HepG2 (cell line): ENCODE measurements around the gene KCTD13. TPM values are rescaled to one million over a fixed set of nuclear protein-coding genes. Genes with fewer than 3 reads are reported as not detected.

Source experiments
- CBX1 ChIP-seq: IDR thresholded peaks from one replicate; pipeline ENCODE4 v1.6.1; 2016; ENCODE audit warnings: antibody characterized with exemption, low read depth
- CEBPZ ChIP-seq: IDR thresholded peaks from 2 replicates; pipeline ENCODE4 v1.6.1; 2012; ENCODE audit warnings: low read length, improper control_type of control experiment
- CENPBD1 ChIP-seq: sonication (generic); formaldehyde crosslinking; IDR thresholded peaks from 2 replicates; pipeline ENCODE4 v1.8.0; 2022; ENCODE audit warnings: missing genetic modification reagents, low read depth, mild to moderate bottlenecking, borderline replicate concordance
- DNMT1 ChIP-seq: sonication (generic); formaldehyde crosslinking; IDR thresholded peaks from 2 replicates; pipeline ENCODE4 v1.5.1; 2020; ENCODE audit warnings: mild to moderate bottlenecking, missing genetic modification reagents
- MED13 ChIP-seq: sonication (generic); formaldehyde crosslinking; IDR thresholded peaks from 2 replicates; pipeline ENCODE4 v1.5.0; 2020; ENCODE audit warnings: missing genetic modification reagents
- MXD1 ChIP-seq: sonication (generic); formaldehyde crosslinking; IDR thresholded peaks from 2 replicates; pipeline ENCODE4 v1.4.0; 2020; ENCODE audit warnings: mild to moderate bottlenecking, missing genetic modification reagents
- NBN ChIP-seq: fragments of 450-650 bp; conservative IDR thresholded peaks from 2 replicates; pipeline ENCODE4 v1.6.1; 2017
- PCBP2 ChIP-seq: fragments of 200-400 bp; formaldehyde crosslinking; optimal IDR thresholded peaks from 2 replicates; pipeline ENCODE3; 2018; ENCODE audit warnings: low read length, low read depth; ENCODE audit not compliant: poor library complexity, severe bottlenecking
- PHF21A ChIP-seq: sonication (generic); formaldehyde crosslinking; IDR thresholded peaks from 2 replicates; pipeline ENCODE4 v1.5.0; 2020; ENCODE audit warnings: mild to moderate bottlenecking, missing genetic modification reagents
- PRMT3 ChIP-seq: sonication (generic); formaldehyde crosslinking; IDR thresholded peaks from 2 replicates; pipeline ENCODE4 v1.8.1; 2022; ENCODE audit warnings: low read depth, mild to moderate bottlenecking, moderate library complexity, missing genetic modification reagents, borderline replicate concordance
- REXO4 ChIP-seq: sonication (generic); formaldehyde crosslinking; IDR thresholded peaks from 2 replicates; pipeline ENCODE4 v1.8.0; 2022; ENCODE audit warnings: missing genetic modification reagents, mild to moderate bottlenecking, borderline replicate concordance
- RFX3 ChIP-seq: IDR thresholded peaks from 2 replicates; pipeline ENCODE4 v1.6.1; 2016; ENCODE audit warnings: missing biosample characterization, missing genetic modification reagents
- YEATS4 ChIP-seq: sonication (generic); formaldehyde crosslinking; IDR thresholded peaks from 2 replicates; pipeline ENCODE4 v1.4.0; 2020; ENCODE audit warnings: missing genetic modification reagents, borderline replicate concordance
- ZKSCAN8 ChIP-seq: IDR thresholded peaks from 2 replicates; pipeline ENCODE4 v1.6.1; 2016; ENCODE audit warnings: borderline replicate concordance, missing genetic modification reagents, missing compliant biosample characterization
- ZMYM3 ChIP-seq: sonication (generic); formaldehyde crosslinking; IDR thresholded peaks from 2 replicates; pipeline ENCODE4 v1.5.1; 2020; ENCODE audit warnings: mild to moderate bottlenecking, missing genetic modification reagents
- ZNF256 ChIP-seq: sonication (generic); formaldehyde crosslinking; conservative IDR thresholded peaks from 2 replicates; pipeline ENCODE4 v1.4.0; 2020; ENCODE audit warnings: missing genetic modification reagents
- ZNF770 ChIP-seq: sonication (generic); formaldehyde crosslinking; IDR thresholded peaks from 2 replicates; pipeline ENCODE4 v1.5.0; 2020; ENCODE audit warnings: mild to moderate bottlenecking, missing genetic modification reagents
- polyA plus RNA-seq, 8 experiments: library from polyadenylated mRNA; depleted of rRNA in 3 of 8; stranded (reverse) in 7 of 8; unstranded in 1 of 8; fragments of >200 nt; fragmentation: Illumina TruSeq in 4 of 8; extraction: Trizol in 4 of 8; gene quantifications; 2 replicates each; pipeline versions ENCODE4 v1.2.1 to v1.2.3, GENCODE V29; 2011 to 2016; ENCODE audit warnings: low read depth in 4 of 8, missing spikeins in 1 of 8, mixed read lengths in 1 of 8; ENCODE audit not compliant: insufficient read depth in 1 of 8
- total RNA-seq, 5 experiments: library from RNA; depleted of rRNA; stranded (reverse); fragments of >200 nt; fragmentation: Illumina TruSeq; extraction: Trizol; gene quantifications; 2 replicates each; pipeline ENCODE4 v1.2.3, GENCODE V29; 2016; ENCODE audit warnings: low read depth in 1 of 5
- TF ChIP-seq, protein P1 (sequence below): IDR thresholded peaks from 2 replicates; pipeline ENCODE4 v1.6.1; 2018; ENCODE audit warnings: missing genetic modification reagents, mild to moderate bottlenecking, missing compliant biosample characterization
- TF ChIP-seq, protein P2 (sequence below): sonication (generic); formaldehyde crosslinking; IDR thresholded peaks from 2 replicates; pipeline ENCODE4 v1.5.1; 2020; ENCODE audit warnings: mild to moderate bottlenecking, missing genetic modification reagents, moderate library complexity

Gene KCTD13
- total and polyA plus RNA-seq, 2 of the 13 experiments (the other 11 are each of a cell fraction or from before 2014, with no cell fraction given), result 6.3 to 14.7 TPM

DNA sequence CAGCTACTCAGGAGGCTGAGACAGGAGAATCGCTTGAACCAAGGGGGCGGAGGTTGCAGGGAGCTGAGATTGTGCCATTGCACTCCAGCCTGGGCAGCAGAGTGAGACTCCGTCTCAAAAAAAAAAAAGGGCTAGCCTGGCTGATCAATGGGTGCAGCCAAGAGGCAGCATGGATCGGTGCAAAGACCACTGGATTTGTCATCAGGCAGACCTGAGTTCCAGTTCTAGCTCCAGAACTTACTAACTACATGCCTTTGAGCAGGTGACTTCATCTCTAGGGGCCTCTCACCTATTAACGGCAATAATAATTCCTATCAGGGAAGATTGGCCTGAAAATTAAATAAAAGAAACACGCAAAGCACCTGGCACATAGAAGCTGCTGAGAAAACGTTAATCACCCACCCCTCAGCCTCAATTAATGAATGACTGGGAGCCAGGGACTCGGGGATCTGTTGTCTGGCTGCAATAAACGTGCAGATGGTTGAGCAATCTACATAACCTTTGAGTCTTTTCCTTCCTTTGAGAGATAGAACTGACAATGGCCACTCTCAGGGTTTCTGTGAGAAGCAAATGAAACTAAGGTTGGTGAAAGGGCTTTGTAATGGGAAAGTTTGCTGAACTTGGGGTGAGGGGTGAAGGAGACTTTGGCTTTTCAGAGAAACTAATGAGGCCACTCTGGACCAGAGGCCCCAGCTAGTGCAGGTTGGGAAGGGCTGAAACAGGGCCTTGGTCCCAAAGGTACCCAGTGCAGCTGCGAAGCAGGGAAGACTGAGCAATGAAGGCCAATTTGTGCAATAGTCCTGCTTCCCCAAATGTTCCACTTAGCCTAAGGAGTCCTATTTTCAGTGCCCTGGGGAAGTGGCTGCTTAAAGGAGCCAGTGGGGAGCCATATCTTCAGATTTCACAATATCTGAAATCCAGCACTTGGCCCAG is 34.2 kb downstream of the KCTD13 start (continued):
- peak; percentile 71; the same call in 1 of the 2 replicates for TF ChIP-seq ZNF770 (CRISPR knock-in tag)
- TF ChIP-seq MED13 (CRISPR knock-in tag), result peak; percentile 7; the same call in 1 of the 2 replicates
- no peak for TF ChIP-seq CBX1
- TF ChIP-seq ZKSCAN8 (CRISPR knock-in tag), result 0 out of 2 replicates have a peak, but pooled peaks have one; percentile 35
- TF ChIP-seq YEATS4 (CRISPR knock-in tag), result peak; percentile 72; the same call in 1 of the 2 replicates
- TF ChIP-seq ZNF256 (CRISPR knock-in tag), result 0 out of 2 replicates have a peak, but pooled peaks have one; percentile 29
- no peak for TF ChIP-seq CEBPZ
- TF ChIP-seq RFX3, result no peak
- TF ChIP-seq NBN, result no peak
- TF ChIP-seq PHF21A (CRISPR knock-in tag), result peak; percentile 78
- TF ChIP-seq MXD1 (CRISPR knock-in tag), result no peak
- TF ChIP-seq CENPBD1, result no peak
- TF ChIP-seq, protein P1, sequence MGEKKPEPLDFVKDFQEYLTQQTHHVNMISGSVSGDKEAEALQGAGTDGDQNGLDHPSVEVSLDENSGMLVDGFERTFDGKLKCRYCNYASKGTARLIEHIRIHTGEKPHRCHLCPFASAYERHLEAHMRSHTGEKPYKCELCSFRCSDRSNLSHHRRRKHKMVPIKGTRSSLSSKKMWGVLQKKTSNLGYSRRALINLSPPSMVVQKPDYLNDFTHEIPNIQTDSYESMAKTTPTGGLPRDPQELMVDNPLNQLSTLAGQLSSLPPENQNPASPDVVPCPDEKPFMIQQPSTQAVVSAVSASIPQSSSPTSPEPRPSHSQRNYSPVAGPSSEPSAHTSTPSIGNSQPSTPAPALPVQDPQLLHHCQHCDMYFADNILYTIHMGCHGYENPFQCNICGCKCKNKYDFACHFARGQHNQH (CRISPR knock-in tag), result no peak; the same call in 1 of the 2 replicates
- TF ChIP-seq DNMT1 (CRISPR knock-in tag), result peak; percentile 12; the same call in 1 of the 2 replicates
- TF ChIP-seq PRMT3 (CRISPR knock-in tag), result 0 out of 2 replicates have a peak, but pooled peaks have one; percentile 12
- 0 out of 2 replicates have a peak, but pooled peaks have one; percentile 46 for TF ChIP-seq REXO4 (CRISPR knock-in tag)
- no peak for TF ChIP-seq PCBP2
- TF ChIP-seq, protein P2, sequence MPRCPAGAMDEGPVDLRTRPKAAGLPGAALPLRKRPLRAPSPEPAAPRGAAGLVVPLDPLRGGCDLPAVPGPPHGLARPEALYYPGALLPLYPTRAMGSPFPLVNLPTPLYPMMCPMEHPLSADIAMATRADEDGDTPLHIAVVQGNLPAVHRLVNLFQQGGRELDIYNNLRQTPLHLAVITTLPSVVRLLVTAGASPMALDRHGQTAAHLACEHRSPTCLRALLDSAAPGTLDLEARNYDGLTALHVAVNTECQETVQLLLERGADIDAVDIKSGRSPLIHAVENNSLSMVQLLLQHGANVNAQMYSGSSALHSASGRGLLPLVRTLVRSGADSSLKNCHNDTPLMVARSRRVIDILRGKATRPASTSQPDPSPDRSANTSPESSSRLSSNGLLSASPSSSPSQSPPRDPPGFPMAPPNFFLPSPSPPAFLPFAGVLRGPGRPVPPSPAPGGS (CRISPR knock-in tag), result no peak
- peak; percentile 91 for TF ChIP-seq ZMYM3 (CRISPR knock-in tag)
